Measurements from ENCODE around the gene BCCIP. TPM values are rescaled to one million over a fixed set of nuclear protein-coding genes. Genes with fewer than 3 reads are reported as not detected.

The BCCIP gene
- total RNA-seq, 1 experiment from 2014 or later: 30.1 TPM

GRCh38 chr10:125808047-125808446, 15.3 kb upstream of the BCCIP start:
- Histone ChIP-seq H3K36me3 (ENCODE audit: insufficient read depth, low read length) (peaks cover 43% of the 10 kb centered on the region), H3K27ac (ENCODE audit: low read length) (no peak overlapping the region), H3K27me3 (ENCODE audit: low read length) (no peaks in the 10 kb centered on the region), H2AFZ (ENCODE audit: low read length) (no peak overlapping the region), H3K9ac (ENCODE audit: low read length) (no peak overlapping the region), H3K9me3 (ENCODE audit: low read length) (no peaks in the 10 kb centered on the region), H3K4me2 (ENCODE audit: low read depth, low read length, poor library complexity, severe bottlenecking) (no peak overlapping the region), H3K79me2 (ENCODE audit: low read length) (no peaks in the 10 kb centered on the region), H3K4me1 (ENCODE audit: low read length) (no peaks in the 10 kb centered on the region), H4K20me1 (ENCODE audit: insufficient read depth, low read depth, low read length) (no peaks in the 10 kb centered on the region), H3K9me2 (replicated peaks; ENCODE audit: insufficient read depth, low read length) (no peaks in the 10 kb centered on the region), H3K4me3 (ENCODE audit: low read length) (no peak overlapping the region)
- no peak for DNase-seq

DNA sequence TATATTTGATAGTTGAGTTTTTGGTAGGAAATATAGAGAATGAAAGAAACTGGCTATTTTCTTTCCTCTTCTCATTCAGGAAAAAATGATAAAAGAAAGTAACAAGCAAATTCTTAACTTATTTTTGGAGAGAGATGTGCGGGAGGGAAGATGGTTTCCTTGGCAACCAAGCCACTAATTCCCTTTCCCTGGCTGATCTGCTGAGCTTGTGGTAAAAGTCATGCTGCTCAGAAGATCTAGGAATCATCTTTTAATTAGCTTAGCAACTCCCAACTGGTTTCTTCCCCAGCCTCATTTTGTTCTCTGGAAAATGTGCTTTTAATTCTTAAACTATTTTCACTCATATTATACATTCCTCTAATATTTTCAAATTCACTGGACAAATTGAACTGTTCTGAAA, 12.1 kb upstream of the BCCIP start:
- H3K27ac ChIP-seq (ENCODE audit: low read length): no peak overlapping the region
- peaks cover 51% of the 10 kb centered on the region for H3K36me3 ChIP-seq (ENCODE audit: insufficient read depth, low read length)
- H3K4me3 ChIP-seq (ENCODE audit: low read length): no peak overlapping the region
- H3K79me2 ChIP-seq (ENCODE audit: low read length): no peaks in the 10 kb centered on the region
- no peaks in the 10 kb centered on the region for H3K9me2 ChIP-seq (replicated peaks; ENCODE audit: insufficient read depth, low read length)
- no peak overlapping the region for H3K4me2 ChIP-seq (ENCODE audit: low read depth, low read length, poor library complexity, severe bottlenecking)
- no peak for DNase-seq
- no peaks in the 10 kb centered on the region for H3K27me3 ChIP-seq (ENCODE audit: low read length)
- H4K20me1 ChIP-seq (ENCODE audit: insufficient read depth, low read depth, low read length): no peaks in the 10 kb centered on the region
- H3K9ac ChIP-seq (ENCODE audit: low read length): no peak overlapping the region
- no peaks in the 10 kb centered on the region for H3K4me1 ChIP-seq (ENCODE audit: low read length)
- no peak overlapping the region for H2AFZ ChIP-seq (ENCODE audit: low read length)
- H3K9me3 ChIP-seq (ENCODE audit: low read length): no peaks in the 10 kb centered on the region

DNA sequence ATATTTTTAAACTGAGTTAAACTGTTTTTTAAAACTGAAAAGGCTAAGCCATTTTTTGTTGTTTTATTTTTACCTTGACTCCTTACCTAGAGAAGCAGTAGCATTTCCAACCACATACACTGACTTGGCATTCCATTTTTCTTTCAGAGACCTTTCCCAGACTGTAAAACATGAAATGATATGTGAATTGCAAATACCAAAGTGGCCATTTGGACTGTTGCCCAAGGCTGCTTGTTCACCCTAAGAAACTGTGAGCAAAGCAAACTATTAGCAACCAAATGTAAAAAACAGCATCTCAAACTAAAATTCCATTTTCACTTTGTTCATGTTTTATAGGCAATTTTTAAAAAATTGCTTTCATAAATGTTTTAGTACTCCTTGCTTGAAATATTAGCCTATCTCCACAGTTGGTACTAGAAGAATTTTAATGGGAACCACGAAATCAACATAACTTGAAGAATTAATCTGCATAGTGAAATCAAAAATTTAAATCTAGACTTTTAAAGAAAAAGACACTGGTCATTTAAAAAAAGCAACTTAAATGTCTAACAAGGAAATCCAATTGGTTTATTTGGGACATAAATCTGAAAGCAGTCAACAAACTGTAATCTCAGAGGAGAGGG, 11.1 kb upstream of the BCCIP start:
- H3K9me2 ChIP-seq (replicated peaks; ENCODE audit: insufficient read depth, low read length): no peaks in the 10 kb centered on the region
- no peaks in the 10 kb centered on the region for H4K20me1 ChIP-seq (ENCODE audit: insufficient read depth, low read depth, low read length)
- DNase-seq: no peak
- peaks cover 48% of the 10 kb centered on the region for H3K36me3 ChIP-seq (ENCODE audit: insufficient read depth, low read length)
- no peak overlapping the region for H3K27ac ChIP-seq (ENCODE audit: low read length)
- H3K9me3 ChIP-seq (ENCODE audit: low read length): no peaks in the 10 kb centered on the region
- H2AFZ ChIP-seq (ENCODE audit: low read length): no peak overlapping the region
- no peaks in the 10 kb centered on the region for H3K4me1 ChIP-seq (ENCODE audit: low read length)
- H3K9ac ChIP-seq (ENCODE audit: low read length): no peak overlapping the region
- no peaks in the 10 kb centered on the region for H3K79me2 ChIP-seq (ENCODE audit: low read length)
- H3K27me3 ChIP-seq (ENCODE audit: low read length): no peaks in the 10 kb centered on the region
- H3K4me2 ChIP-seq (ENCODE audit: low read depth, low read length, poor library complexity, severe bottlenecking): no peak overlapping the region
- H3K4me3 ChIP-seq (ENCODE audit: low read length): no peak overlapping the region

GRCh38 chr10:125815764-125816163, 7.6 kb upstream of the BCCIP start:
- no peak overlapping the region for H2AFZ ChIP-seq (ENCODE audit: low read length)
- H3K27ac ChIP-seq (ENCODE audit: low read length): no peak overlapping the region
- no peak overlapping the region for H3K9ac ChIP-seq (ENCODE audit: low read length)
- peaks cover 2% of the 10 kb centered on the region for H3K4me1 ChIP-seq (ENCODE audit: low read length)
- H3K4me3 ChIP-seq (ENCODE audit: low read length): no peak overlapping the region
- H3K9me3 ChIP-seq (ENCODE audit: low read length): no peaks in the 10 kb centered on the region
- H4K20me1 ChIP-seq (ENCODE audit: insufficient read depth, low read depth, low read length): no peaks in the 10 kb centered on the region
- H3K36me3 ChIP-seq (ENCODE audit: insufficient read depth, low read length): peaks cover 29% of the 10 kb centered on the region
- no peak overlapping the region for H3K4me2 ChIP-seq (ENCODE audit: low read depth, low read length, poor library complexity, severe bottlenecking)
- no peaks in the 10 kb centered on the region for H3K79me2 ChIP-seq (ENCODE audit: low read length)
- no peaks in the 10 kb centered on the region for H3K9me2 ChIP-seq (replicated peaks; ENCODE audit: insufficient read depth, low read length)
- no peaks in the 10 kb centered on the region for H3K27me3 ChIP-seq (ENCODE audit: low read length)
- no peak for DNase-seq

- no peak overlapping the region for H2AFZ ChIP-seq (ENCODE audit: low read length)
- H3K9me2 ChIP-seq (replicated peaks; ENCODE audit: insufficient read depth, low read length): no peaks in the 10 kb centered on the region
- H3K27me3 ChIP-seq (ENCODE audit: low read length): no peaks in the 10 kb centered on the region
- H4K20me1 ChIP-seq (ENCODE audit: insufficient read depth, low read depth, low read length): no peaks in the 10 kb centered on the region
- H3K9me3 ChIP-seq (ENCODE audit: low read length): no peaks in the 10 kb centered on the region
- peaks cover 10% of the 10 kb centered on the region for H3K4me1 ChIP-seq (ENCODE audit: low read length)
- no peak for DNase-seq
- H3K36me3 ChIP-seq (ENCODE audit: insufficient read depth, low read length): peaks cover 21% of the 10 kb centered on the region
- no peaks in the 10 kb centered on the region for H3K79me2 ChIP-seq (ENCODE audit: low read length)
- H3K27ac ChIP-seq (ENCODE audit: low read length): no peak overlapping the region
- H3K4me3 ChIP-seq (ENCODE audit: low read length): no peak overlapping the region
- H3K4me2 ChIP-seq (ENCODE audit: low read depth, low read length, poor library complexity, severe bottlenecking): no peak overlapping the region
- H3K9ac ChIP-seq (ENCODE audit: low read length): no peak overlapping the region
Observed at GRCh38 chr10:125816548-125816947, 6.8 kb upstream of the BCCIP start.

- no peak overlapping the region for H3K4me3 ChIP-seq (ENCODE audit: low read length)
- no peaks in the 10 kb centered on the region for H4K20me1 ChIP-seq (ENCODE audit: insufficient read depth, low read depth, low read length)
- H3K4me2 ChIP-seq (ENCODE audit: low read depth, low read length, poor library complexity, severe bottlenecking): no peak overlapping the region
- no peaks in the 10 kb centered on the region for H3K9me3 ChIP-seq (ENCODE audit: low read length)
- no peak overlapping the region for H2AFZ ChIP-seq (ENCODE audit: low read length)
- no peaks in the 10 kb centered on the region; the same call in 1 of the 2 replicates for H3K79me2 ChIP-seq (ENCODE audit: low read length)
- H3K9ac ChIP-seq (ENCODE audit: low read length): no peak overlapping the region
- no peak overlapping the region for H3K27ac ChIP-seq (ENCODE audit: low read length)
- H3K9me2 ChIP-seq (replicated peaks; ENCODE audit: insufficient read depth, low read length): no peaks in the 10 kb centered on the region
- peaks cover 17% of the 10 kb centered on the region for H3K4me1 ChIP-seq (ENCODE audit: low read length)
- no peaks in the 10 kb centered on the region for H3K27me3 ChIP-seq (ENCODE audit: low read length)
- H3K36me3 ChIP-seq (ENCODE audit: insufficient read depth, low read length): peaks cover 14% of the 10 kb centered on the region; the same call in 1 of the 2 replicates
- DNase-seq: no peak
Observed at GRCh38 chr10:125817337-125817946, 5.9 kb upstream of the BCCIP start.

DNA sequence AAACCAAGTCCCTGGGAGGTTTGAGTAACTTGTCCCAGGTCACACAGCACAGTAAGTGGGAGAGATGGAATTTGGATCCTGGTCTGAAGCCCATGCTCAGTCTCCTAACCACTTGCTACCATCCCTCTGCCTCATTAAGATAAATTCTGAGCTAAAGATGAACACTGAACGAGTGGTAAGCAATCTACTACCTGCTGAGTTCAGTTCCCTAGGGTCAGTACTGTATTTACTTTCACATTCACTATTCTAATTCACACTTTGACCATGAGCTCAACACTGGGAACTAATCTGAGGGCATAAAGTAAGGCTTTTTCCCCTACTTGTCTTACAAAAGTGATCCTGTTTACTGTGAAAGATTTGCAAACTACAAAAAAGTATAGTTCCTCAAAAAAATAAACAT, 2.6 kb upstream of the BCCIP start:
- DNase-seq: no peak
- Histone ChIP-seq H3K79me2 (ENCODE audit: low read length) (peaks cover 24% of the 10 kb centered on the region), H3K4me3 (ENCODE audit: low read length) (no peak overlapping the region), H3K9me2 (replicated peaks; ENCODE audit: insufficient read depth, low read length) (no peaks in the 10 kb centered on the region), H3K4me2 (ENCODE audit: low read depth, low read length, poor library complexity, severe bottlenecking) (peak overlapping the region; percentile 98), H3K36me3 (ENCODE audit: insufficient read depth, low read length) (no peaks in the 10 kb centered on the region), H3K9me3 (ENCODE audit: low read length) (no peaks in the 10 kb centered on the region), H3K27me3 (ENCODE audit: low read length) (no peaks in the 10 kb centered on the region), H3K9ac (ENCODE audit: low read length) (no peak overlapping the region), H4K20me1 (ENCODE audit: insufficient read depth, low read depth, low read length) (peaks cover 9% of the 10 kb centered on the region), H3K4me1 (ENCODE audit: low read length) (peaks cover 31% of the 10 kb centered on the region), H2AFZ (ENCODE audit: low read length) (no peak overlapping the region), H3K27ac (ENCODE audit: low read length) (no peak overlapping the region)

- Histone ChIP-seq H3K27me3 (ENCODE audit: low read length) (no peaks in the 10 kb centered on the region), H2AFZ (ENCODE audit: low read length) (peak overlapping the region; percentile 95; the same call in 1 of the 2 replicates), H3K9me2 (replicated peaks; ENCODE audit: insufficient read depth, low read length) (no peaks in the 10 kb centered on the region), H3K4me1 (ENCODE audit: low read length) (peaks cover 36% of the 10 kb centered on the region), H3K4me3 (ENCODE audit: low read length) (peak overlapping the region; percentile 80), H3K9me3 (ENCODE audit: low read length) (no peaks in the 10 kb centered on the region), H3K36me3 (ENCODE audit: insufficient read depth, low read length) (peaks cover 26% of the 10 kb centered on the region; the same call in 1 of the 2 replicates), H3K79me2 (ENCODE audit: low read length) (peaks cover 54% of the 10 kb centered on the region), H3K9ac (ENCODE audit: low read length) (peak overlapping the region; percentile 83), H3K4me2 (ENCODE audit: low read depth, low read length, poor library complexity, severe bottlenecking) (peak overlapping the region; percentile 98), H4K20me1 (ENCODE audit: insufficient read depth, low read depth, low read length) (peaks cover 9% of the 10 kb centered on the region), H3K27ac (ENCODE audit: low read length) (peak overlapping the region; percentile 7; the same call in 1 of the 2 replicates)
- DNase-seq: peak; percentile 52
Observed at GRCh38 chr10:125823663-125824251, 411 bp downstream of the BCCIP start.
